ENCODE data around the gene DGKB.

DNA sequence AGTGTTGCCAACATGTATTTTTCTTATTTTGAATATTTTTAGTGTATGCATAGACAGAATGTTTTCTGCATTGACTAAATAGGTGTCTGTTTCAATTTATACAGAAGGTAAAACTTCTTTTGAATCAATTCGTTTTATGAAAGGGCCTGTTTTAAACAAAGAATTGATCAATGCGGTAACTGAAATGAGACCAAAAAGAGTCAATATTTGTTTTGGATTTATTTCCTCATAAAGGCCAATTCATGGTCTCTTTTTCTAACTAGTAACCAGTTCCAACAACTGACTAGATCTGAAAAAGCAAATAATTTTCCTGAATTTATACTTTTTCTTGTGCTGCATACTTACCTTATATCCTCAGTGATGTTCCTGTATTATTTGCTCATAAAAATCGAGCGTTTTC, 320.5 kb downstream of the DGKB start:
- TF ChIP-seq RAD21 (IDR thresholded peaks at IDR 0.05; ENCODE audit: low read depth), result no peak
- no peak for TF ChIP-seq EP300 (IDR thresholded peaks at IDR 0.05; ENCODE audit: borderline replicate concordance)
- TF ChIP-seq, protein P1, sequence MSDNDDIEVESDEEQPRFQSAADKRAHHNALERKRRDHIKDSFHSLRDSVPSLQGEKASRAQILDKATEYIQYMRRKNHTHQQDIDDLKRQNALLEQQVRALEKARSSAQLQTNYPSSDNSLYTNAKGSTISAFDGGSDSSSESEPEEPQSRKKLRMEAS (IDR thresholded peaks at IDR 0.05), result no peak
- TF ChIP-seq CEBPB (IDR thresholded peaks at IDR 0.05), result no peak
- no peak for TF ChIP-seq TEAD4 (IDR thresholded peaks at IDR 0.05)
- TF ChIP-seq YY1 (IDR thresholded peaks at IDR 0.05; ENCODE audit: low read depth), result no peak
- TF ChIP-seq EGR1 (IDR thresholded peaks at IDR 0.05), result no peak
- no peak for TF ChIP-seq TCF12 (IDR thresholded peaks at IDR 0.05; ENCODE audit: low read depth)
- TF ChIP-seq, protein P2, sequence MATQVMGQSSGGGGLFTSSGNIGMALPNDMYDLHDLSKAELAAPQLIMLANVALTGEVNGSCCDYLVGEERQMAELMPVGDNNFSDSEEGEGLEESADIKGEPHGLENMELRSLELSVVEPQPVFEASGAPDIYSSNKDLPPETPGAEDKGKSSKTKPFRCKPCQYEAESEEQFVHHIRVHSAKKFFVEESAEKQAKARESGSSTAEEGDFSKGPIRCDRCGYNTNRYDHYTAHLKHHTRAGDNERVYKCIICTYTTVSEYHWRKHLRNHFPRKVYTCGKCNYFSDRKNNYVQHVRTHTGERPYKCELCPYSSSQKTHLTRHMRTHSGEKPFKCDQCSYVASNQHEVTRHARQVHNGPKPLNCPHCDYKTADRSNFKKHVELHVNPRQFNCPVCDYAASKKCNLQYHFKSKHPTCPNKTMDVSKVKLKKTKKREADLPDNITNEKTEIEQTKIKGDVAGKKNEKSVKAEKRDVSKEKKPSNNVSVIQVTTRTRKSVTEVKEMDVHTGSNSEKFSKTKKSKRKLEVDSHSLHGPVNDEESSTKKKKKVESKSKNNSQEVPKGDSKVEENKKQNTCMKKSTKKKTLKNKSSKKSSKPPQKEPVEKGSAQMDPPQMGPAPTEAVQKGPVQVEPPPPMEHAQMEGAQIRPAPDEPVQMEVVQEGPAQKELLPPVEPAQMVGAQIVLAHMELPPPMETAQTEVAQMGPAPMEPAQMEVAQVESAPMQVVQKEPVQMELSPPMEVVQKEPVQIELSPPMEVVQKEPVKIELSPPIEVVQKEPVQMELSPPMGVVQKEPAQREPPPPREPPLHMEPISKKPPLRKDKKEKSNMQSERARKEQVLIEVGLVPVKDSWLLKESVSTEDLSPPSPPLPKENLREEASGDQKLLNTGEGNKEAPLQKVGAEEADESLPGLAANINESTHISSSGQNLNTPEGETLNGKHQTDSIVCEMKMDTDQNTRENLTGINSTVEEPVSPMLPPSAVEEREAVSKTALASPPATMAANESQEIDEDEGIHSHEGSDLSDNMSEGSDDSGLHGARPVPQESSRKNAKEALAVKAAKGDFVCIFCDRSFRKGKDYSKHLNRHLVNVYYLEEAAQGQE (IDR thresholded peaks at IDR 0.05; ENCODE audit: low read depth), result no peak
- TF ChIP-seq, protein P3, sequence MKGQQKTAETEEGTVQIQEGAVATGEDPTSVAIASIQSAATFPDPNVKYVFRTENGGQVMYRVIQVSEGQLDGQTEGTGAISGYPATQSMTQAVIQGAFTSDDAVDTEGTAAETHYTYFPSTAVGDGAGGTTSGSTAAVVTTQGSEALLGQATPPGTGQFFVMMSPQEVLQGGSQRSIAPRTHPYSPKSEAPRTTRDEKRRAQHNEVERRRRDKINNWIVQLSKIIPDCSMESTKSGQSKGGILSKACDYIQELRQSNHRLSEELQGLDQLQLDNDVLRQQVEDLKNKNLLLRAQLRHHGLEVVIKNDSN (IDR thresholded peaks at IDR 0.05), result no peak

All from Ishikawa (cell line).